ENCODE data around the gene SLC35E3.
"Not testable (repeated sequence)": the region's sequence is repeated elsewhere in the genome, so short reads cannot be mapped to it uniquely, and the experiment has no call there.

GRCh38 chr12:68802911-68803651 is 57.1 kb downstream of the SLC35E3 start:
- TF ChIP-seq EZH2phosphoT487 (IDR thresholded peaks at IDR 0.05; ENCODE audit: insufficient read depth, low read depth); EZH2 (IDR thresholded peaks at IDR 0.05; ENCODE audit: insufficient read depth, poor library complexity, severe bottlenecking): not testable (repeated sequence)
